Eye (tissue), 1 donor: ENCODE results near the gene OR2AE1.
A peak's percentile ranks its signal among the peaks of the same experiment; 100 is the strongest.
"Not testable (repeated sequence)": the region's sequence is repeated elsewhere in the genome, so short reads cannot be mapped to it uniquely, and the experiment has no call there.

Experiments
- DNase-seq: peaks from one replicate; pipeline ENCODE4 v3.0.0-alpha.2; 2015

Gene OR2AE1

GRCh38 chr7:99876933-99877332 lies at the start of gene OR2AE1:
TSS of gene OR2AE1 (minus strand) at chr7:99877033. CDS start at chr7:99877033, 0 bp downstream.
- DNase-seq: no peak

- DNase-seq: no peak
Observed at GRCh38 chr7:99926321-99926720, 49.5 kb upstream of the OR2AE1 start.

GRCh38 chr7:99923200-99923599 lies 46.4 kb upstream of the OR2AE1 start:
- no peak for DNase-seq

- peak; percentile 22 for DNase-seq
Observed at GRCh38 chr7:99920149-99920548, 43.3 kb upstream of the OR2AE1 start.

- no peak for DNase-seq
Observed at GRCh38 chr7:99919814-99920112, 42.9 kb upstream of the OR2AE1 start.

- peak; percentile 93 for DNase-seq
Observed at GRCh38 chr7:99918959-99919813, 42.4 kb upstream of the OR2AE1 start, which contains the start of gene TRIM4. TSS of gene TRIM4 (minus strand) at chr7:99919530. CDS start at chr7:99919401, 129 bp downstream.

- DNase-seq: no peak
Observed at GRCh38 chr7:99910976-99911375, 34.1 kb upstream of the OR2AE1 start.

- no peak for DNase-seq
Observed at GRCh38 chr7:99901581-99901980, 24.7 kb upstream of the OR2AE1 start.

- DNase-seq: no peak
Observed at GRCh38 chr7:99899830-99900519, 23.1 kb upstream of the OR2AE1 start.

- DNase-seq: peak; percentile 29
Observed at GRCh38 chr7:99898836-99899235, 22.0 kb upstream of the OR2AE1 start.

GRCh38 chr7:99898023-99898357 lies 21.2 kb upstream of the OR2AE1 start:
- no peak for DNase-seq

- no peak for DNase-seq
Observed at GRCh38 chr7:99897322-99898022, 20.6 kb upstream of the OR2AE1 start.

- DNase-seq: no peak
Observed at GRCh38 chr7:99894738-99895137, 17.9 kb upstream of the OR2AE1 start.

- DNase-seq: no peak
Observed at GRCh38 chr7:99893280-99893679, 16.4 kb upstream of the OR2AE1 start.

GRCh38 chr7:99890348-99890747 lies 13.5 kb upstream of the OR2AE1 start:
- DNase-seq: not testable (repeated sequence)

- not testable (repeated sequence) for DNase-seq
Observed at GRCh38 chr7:99888366-99888765, 11.5 kb upstream of the OR2AE1 start.

GRCh38 chr7:99881370-99881769 lies 4.5 kb upstream of the OR2AE1 start:
- peak; percentile 41 for DNase-seq

GRCh38 chr7:99876491-99876890 lies 342 bp downstream of the OR2AE1 start:
- DNase-seq: no peak

GRCh38 chr7:99868246-99868645 lies 8.6 kb downstream of the OR2AE1 start:
- DNase-seq: no peak

GRCh38 chr7:99867477-99867876 lies 9.4 kb downstream of the OR2AE1 start:
- DNase-seq: not testable (repeated sequence)

- no peak for DNase-seq
Observed at GRCh38 chr7:99863847-99864440, 12.9 kb downstream of the OR2AE1 start.

- no peak for DNase-seq
Observed at GRCh38 chr7:99860281-99861127, 16.3 kb downstream of the OR2AE1 start.
